Measurements from ENCODE around the gene HECW1.

- TF ChIP-seq, protein P1, sequence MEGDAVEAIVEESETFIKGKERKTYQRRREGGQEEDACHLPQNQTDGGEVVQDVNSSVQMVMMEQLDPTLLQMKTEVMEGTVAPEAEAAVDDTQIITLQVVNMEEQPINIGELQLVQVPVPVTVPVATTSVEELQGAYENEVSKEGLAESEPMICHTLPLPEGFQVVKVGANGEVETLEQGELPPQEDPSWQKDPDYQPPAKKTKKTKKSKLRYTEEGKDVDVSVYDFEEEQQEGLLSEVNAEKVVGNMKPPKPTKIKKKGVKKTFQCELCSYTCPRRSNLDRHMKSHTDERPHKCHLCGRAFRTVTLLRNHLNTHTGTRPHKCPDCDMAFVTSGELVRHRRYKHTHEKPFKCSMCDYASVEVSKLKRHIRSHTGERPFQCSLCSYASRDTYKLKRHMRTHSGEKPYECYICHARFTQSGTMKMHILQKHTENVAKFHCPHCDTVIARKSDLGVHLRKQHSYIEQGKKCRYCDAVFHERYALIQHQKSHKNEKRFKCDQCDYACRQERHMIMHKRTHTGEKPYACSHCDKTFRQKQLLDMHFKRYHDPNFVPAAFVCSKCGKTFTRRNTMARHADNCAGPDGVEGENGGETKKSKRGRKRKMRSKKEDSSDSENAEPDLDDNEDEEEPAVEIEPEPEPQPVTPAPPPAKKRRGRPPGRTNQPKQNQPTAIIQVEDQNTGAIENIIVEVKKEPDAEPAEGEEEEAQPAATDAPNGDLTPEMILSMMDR (IDR thresholded peaks at IDR 0.05; ENCODE audit: low read depth, low read length, missing input control): no peak
- TF ChIP-seq, protein P2, sequence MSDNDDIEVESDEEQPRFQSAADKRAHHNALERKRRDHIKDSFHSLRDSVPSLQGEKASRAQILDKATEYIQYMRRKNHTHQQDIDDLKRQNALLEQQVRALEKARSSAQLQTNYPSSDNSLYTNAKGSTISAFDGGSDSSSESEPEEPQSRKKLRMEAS (IDR thresholded peaks at IDR 0.05): no peak
- TF ChIP-seq REST (IDR thresholded peaks at IDR 0.05) (no peak), RAD21 (IDR thresholded peaks at IDR 0.05) (no peak), JUND (IDR thresholded peaks at IDR 0.05) (no peak), YY1 (IDR thresholded peaks at IDR 0.05) (no peak), EGR1 (IDR thresholded peaks at IDR 0.05; ENCODE audit: low read depth in 2 of 2) (no peak), HNF4G (IDR thresholded peaks at IDR 0.05) (no peak), FOXA1 (IDR thresholded peaks at IDR 0.05) (no peak), GABPA (IDR thresholded peaks at IDR 0.05 in 1 of 2, conservative IDR thresholded peaks at IDR 0.05 in 1 of 2) (no peak)
- TF ChIP-seq, protein P3, sequence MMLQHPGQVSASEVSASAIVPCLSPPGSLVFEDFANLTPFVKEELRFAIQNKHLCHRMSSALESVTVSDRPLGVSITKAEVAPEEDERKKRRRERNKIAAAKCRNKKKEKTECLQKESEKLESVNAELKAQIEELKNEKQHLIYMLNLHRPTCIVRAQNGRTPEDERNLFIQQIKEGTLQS (IDR thresholded peaks at IDR 0.05): no peak
Measured at GRCh38 chr7:43135129-43135528, 22.7 kb downstream of the HECW1 start.
